ENCODE data around the gene LDHAL6A. TPM values are rescaled to one million over a fixed set of nuclear protein-coding genes. Genes with fewer than 3 reads are reported as not detected.

Gene LDHAL6A
- total RNA-seq, 1 experiment from 2014 or later: not detected

DNA sequence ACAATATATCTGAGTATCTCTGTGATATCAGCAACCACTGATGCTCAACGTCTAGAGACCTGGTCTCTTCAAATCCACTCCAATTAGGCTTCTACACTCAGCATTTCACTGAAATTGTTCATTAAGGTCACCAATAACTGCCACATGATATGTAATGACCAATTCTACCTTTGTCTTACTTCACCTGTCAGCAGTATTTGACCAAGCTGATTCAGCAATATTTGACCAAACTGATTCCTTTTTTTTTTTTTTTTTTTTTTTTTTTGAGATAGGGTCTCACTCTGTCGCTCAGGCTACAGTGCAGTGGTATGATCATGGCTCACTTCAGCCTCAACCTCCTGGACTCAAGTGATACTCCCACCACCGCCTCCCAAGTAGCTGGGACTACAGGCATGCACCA lies 65.5 kb downstream of the LDHAL6A start (continued):
- TF ChIP-seq, protein P1, sequence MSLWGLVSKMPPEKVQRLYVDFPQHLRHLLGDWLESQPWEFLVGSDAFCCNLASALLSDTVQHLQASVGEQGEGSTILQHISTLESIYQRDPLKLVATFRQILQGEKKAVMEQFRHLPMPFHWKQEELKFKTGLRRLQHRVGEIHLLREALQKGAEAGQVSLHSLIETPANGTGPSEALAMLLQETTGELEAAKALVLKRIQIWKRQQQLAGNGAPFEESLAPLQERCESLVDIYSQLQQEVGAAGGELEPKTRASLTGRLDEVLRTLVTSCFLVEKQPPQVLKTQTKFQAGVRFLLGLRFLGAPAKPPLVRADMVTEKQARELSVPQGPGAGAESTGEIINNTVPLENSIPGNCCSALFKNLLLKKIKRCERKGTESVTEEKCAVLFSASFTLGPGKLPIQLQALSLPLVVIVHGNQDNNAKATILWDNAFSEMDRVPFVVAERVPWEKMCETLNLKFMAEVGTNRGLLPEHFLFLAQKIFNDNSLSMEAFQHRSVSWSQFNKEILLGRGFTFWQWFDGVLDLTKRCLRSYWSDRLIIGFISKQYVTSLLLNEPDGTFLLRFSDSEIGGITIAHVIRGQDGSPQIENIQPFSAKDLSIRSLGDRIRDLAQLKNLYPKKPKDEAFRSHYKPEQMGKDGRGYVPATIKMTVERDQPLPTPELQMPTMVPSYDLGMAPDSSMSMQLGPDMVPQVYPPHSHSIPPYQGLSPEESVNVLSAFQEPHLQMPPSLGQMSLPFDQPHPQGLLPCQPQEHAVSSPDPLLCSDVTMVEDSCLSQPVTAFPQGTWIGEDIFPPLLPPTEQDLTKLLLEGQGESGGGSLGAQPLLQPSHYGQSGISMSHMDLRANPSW (CRISPR knock-in tag; conservative IDR thresholded peaks at IDR 0.05; ENCODE audit: low read depth): no peak
- TF ChIP-seq ARID4B (CRISPR knock-in tag; IDR thresholded peaks at IDR 0.05; ENCODE audit: borderline replicate concordance) (no peak), SMAD4 (CRISPR knock-in tag; IDR thresholded peaks at IDR 0.05) (no peak)

DNA sequence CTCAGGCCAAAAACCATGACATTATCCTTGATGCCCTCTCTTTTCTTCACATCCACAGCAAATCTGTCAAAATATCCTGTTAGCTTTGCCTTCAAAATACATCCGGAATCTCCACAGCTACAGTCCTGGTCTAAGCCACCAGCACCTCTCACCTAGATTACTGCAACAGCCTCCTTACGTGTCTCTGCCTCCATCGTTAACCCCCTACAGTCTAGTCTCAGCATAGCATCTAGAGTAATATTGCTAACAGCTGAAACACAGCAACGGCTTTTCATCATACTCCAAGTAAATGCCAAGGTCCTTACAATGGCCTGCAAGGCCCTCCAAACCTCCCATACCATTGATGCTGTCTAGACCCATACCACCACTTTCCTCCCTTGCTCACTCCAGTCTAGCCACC lies 66.7 kb downstream of the LDHAL6A start:
- CTCF ChIA-PET: interaction anchor here (0.5 to 1.9 kb wide), 7 partner anchors 8 to 279 kb away, joined by 3 to 6 read pairs (median 4); no protein-coding TSS in a partner anchor
- POLR2A ChIA-PET: no interaction called here
- peaks cover 4% of the 10 kb centered on the region for H3K4me1 Mint-ChIP-seq
- H3K27me3 Mint-ChIP-seq (ENCODE audit: low read depth): no peaks in the 10 kb centered on the region; the same call in 1 of the 2 replicates
- no peaks in the 10 kb centered on the region for H3K9me3 Mint-ChIP-seq
- no peak overlapping the region for H3K4me3 Mint-ChIP-seq
- H3K36me3 Mint-ChIP-seq: no peaks in the 10 kb centered on the region; the same call in 1 of the 2 replicates
- DNase-seq (ENCODE audit: low spot score) (no peak), ATAC-seq (peak; percentile 8; the same call in 1 of the 2 replicates)
- TF ChIP-seq, protein P2, sequence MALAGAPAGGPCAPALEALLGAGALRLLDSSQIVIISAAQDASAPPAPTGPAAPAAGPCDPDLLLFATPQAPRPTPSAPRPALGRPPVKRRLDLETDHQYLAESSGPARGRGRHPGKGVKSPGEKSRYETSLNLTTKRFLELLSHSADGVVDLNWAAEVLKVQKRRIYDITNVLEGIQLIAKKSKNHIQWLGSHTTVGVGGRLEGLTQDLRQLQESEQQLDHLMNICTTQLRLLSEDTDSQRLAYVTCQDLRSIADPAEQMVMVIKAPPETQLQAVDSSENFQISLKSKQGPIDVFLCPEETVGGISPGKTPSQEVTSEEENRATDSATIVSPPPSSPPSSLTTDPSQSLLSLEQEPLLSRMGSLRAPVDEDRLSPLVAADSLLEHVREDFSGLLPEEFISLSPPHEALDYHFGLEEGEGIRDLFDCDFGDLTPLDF (CRISPR knock-in tag; IDR thresholded peaks at IDR 0.05): no peak
- TF ChIP-seq ZNF512 (CRISPR knock-in tag; IDR thresholded peaks at IDR 0.05; ENCODE audit: borderline replicate concordance): no peak
- TF ChIP-seq ZNF671 (CRISPR knock-in tag; IDR thresholded peaks at IDR 0.05): no peak
- TF ChIP-seq AR (CRISPR knock-in tag; IDR thresholded peaks at IDR 0.05): no peak
- no peak for TF ChIP-seq ZNF317 (CRISPR knock-in tag; IDR thresholded peaks at IDR 0.05; ENCODE audit: borderline replicate concordance, low read depth)
- no peak for TF ChIP-seq PRRX2 (CRISPR knock-in tag; IDR thresholded peaks at IDR 0.05)
- TF ChIP-seq ZNF416 (CRISPR knock-in tag; IDR thresholded peaks at IDR 0.05): no peak
- no peak for TF ChIP-seq SMAD4 (CRISPR knock-in tag; IDR thresholded peaks at IDR 0.05)
- TF ChIP-seq TP53 (CRISPR knock-in tag; IDR thresholded peaks at IDR 0.05): no peak
- no peak for TF ChIP-seq ATF3 (CRISPR knock-in tag; conservative IDR thresholded peaks at IDR 0.05)
- TF ChIP-seq, protein P3, sequence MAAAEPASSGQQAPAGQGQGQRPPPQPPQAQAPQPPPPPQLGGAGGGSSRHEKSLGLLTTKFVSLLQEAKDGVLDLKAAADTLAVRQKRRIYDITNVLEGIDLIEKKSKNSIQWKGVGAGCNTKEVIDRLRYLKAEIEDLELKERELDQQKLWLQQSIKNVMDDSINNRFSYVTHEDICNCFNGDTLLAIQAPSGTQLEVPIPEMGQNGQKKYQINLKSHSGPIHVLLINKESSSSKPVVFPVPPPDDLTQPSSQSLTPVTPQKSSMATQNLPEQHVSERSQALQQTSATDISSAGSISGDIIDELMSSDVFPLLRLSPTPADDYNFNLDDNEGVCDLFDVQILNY (CRISPR knock-in tag; IDR thresholded peaks at IDR 0.05): no peak
- H3K27ac Mint-ChIP-seq: 0 out of 2 replicates have a peak overlapping the region, but pooled peaks have one; percentile 13

Measured in WTC11 (cell line).